Vagina (tissue), 2 donors: Measurements from ENCODE around the gene CYB561A3.

Experiments used
- CTCF ChIP-seq, 3 experiments: fragments of 450-650 bp in 2 of 3; fragments of 200-600 bp in 1 of 3; sonication (generic) in 1 of 3; IDR thresholded peaks; one replicate each; pipeline ENCODE4 v1.5.1; 2017 to 2019; ENCODE audit warnings: antibody characterized with exemption in 3 of 3, mild to moderate bottlenecking in 2 of 3, moderate library complexity in 2 of 3
- POLR2AphosphoS5 ChIP-seq, 2 donors: sonication (generic); formaldehyde crosslinking; IDR thresholded peaks; one replicate each; pipeline ENCODE4 v1.9.0; 2017; ENCODE audit warnings: antibody characterized with exemption in 2 of 2, mild to moderate bottlenecking in 2 of 2, low read depth in 1 of 2; ENCODE audit not compliant: insufficient read depth in 1 of 2

GRCh38 chr11:61384271-61385242 is 22.9 kb upstream of the CYB561A3 start:
- TF ChIP-seq CTCF (IDR thresholded peaks at IDR 0.05) (no peak), POLR2AphosphoS5 (IDR thresholded peaks at IDR 0.05; ENCODE audit: insufficient read depth in 1 of 2, low read depth in 1 of 2) (no peak)
